GM19397 (cell line): Measurements from ENCODE around the gene GALK2.

Experiments used
- ATAC-seq: cut with Tn5 transposase; IDR thresholded peaks from one replicate; pipeline ENCODE4 v1.9.1; 2021; ENCODE audit warnings: mild to moderate bottlenecking, moderate library complexity; ENCODE audit not compliant: unreplicated experiment

The GALK2 gene

DNA sequence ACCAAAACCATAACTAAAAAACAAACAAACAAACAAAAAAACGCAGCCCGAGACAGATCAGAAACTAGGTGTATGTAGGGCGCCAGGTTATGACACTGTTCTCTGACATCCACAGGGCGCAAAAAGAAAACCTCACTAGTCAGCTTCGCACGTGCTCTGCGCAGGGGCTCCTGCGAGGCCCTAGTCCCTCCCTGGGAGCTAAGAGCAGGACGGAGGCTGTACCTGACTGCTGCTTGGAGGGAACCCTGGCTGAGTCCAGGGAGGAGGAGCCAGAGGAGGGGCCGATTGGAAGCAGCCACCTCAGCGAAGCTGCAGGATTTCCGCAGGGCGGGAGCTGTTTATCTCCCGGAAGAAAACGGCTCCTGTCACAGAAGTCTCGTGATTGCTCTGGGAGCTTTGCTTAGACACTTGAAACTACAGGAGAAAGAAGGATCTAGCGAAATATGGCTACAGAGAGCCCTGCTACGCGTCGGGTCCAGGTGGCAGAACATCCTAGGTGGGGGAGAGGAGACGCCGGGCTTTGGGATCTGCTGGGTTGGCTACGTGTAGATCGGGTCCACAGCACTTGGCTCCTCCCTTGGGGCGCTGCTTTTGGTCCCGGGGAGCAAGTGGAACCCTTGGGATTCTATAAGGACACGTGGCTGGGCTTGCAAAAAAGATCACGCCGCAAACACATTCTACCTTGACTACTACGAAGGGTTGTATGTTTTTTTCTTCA, at the start of gene GALK2:
TSS of gene GALK2 (plus strand) at position 368 of the 718 bp plus-strand sequence. CDS start at position 444, 76 bp downstream.
- peak; percentile 94 for ATAC-seq

GRCh38 chr15:49120832-49121231, 49.2 kb upstream of the GALK2 start:
- no peak for ATAC-seq

GRCh38 chr15:49121901-49122300, 48.1 kb upstream of the GALK2 start:
- ATAC-seq: no peak

DNA sequence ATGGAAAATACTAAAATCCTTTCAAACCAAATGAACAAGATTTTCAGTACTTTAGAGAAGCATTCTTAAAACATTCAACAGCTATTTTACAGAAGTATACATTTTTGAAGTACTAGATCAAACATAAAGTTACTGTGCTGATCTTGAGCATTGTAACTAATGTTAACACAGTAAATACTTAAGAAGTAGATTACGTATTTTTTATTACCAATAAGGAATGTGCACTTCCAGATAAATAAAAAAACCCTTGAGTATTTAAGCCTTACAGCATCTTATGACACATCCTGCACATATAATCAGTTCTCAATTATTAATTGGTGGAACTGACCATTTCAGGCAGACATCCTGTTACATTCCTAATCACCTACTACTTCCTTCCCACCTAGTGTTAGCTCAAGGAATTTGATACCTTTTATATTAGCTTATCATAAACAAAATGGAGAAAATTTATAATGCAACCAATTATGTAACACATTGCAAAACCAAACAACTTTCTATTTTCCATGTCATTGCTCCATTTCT, 47.4 kb upstream of the GALK2 start:
- ATAC-seq: no peak

DNA sequence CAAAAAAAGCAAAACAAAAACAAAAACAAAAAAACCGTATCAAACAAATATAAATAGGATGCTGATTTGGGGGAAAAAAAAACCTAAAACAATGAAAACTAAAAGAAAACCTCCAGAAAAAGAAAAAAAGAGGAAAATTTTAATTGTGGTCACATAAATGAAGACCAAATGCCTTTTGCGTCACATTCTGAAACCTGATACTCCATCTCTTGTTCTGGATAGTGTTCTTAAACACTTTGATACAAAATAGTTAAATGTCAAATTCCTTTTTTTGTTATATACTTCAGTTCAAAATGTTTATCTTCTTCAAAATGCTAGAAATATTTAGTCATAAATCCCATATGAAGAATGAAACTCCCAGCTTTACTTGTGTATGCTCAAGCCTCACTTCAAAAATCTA, 45.7 kb upstream of the GALK2 start:
- no peak for ATAC-seq

- ATAC-seq: no peak
Observed at GRCh38 chr15:49131403-49131802, 38.6 kb upstream of the GALK2 start.

GRCh38 chr15:49134683-49135341, 35.2 kb upstream of the GALK2 start:
- no peak for ATAC-seq

- no peak for ATAC-seq
Observed at GRCh38 chr15:49135342-49135857, 34.6 kb upstream of the GALK2 start.

DNA sequence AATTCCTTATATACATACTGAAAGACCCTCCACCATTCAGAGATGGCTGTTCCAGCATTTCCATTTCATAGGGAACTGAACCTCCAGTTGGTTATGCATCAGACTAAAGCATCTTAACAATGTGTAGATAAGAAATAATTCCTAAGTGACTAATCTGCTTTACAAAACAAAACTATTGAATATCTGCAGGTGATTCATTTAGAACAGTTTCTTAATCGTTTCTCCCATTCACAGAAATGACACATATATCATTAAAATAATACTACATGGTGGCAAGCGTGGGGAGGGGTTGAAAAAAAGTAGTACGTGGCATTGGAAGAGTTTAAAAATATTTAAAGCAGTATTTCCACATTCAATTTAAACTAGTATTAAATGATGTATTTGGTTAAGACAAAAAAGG, 34.1 kb upstream of the GALK2 start:
- no peak for ATAC-seq

DNA sequence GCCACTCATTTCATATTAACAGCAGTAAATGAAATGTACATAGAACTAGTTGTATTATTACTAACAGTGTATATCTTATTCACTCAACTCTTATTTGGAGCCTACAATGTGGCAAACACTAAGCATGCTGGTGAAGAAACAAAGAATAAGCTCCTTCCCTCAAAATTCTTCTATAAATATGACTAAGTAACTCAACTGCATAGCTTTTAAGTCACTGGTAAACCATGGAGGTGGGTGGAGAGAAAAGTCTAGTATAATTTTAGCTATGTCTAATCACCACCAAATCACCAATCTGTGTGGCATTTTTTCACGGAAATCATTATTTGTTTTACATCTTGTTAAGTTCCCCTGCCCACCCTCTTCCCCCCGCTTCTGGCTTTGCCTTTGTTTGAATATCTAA, 32.2 kb upstream of the GALK2 start:
- no peak for ATAC-seq

DNA sequence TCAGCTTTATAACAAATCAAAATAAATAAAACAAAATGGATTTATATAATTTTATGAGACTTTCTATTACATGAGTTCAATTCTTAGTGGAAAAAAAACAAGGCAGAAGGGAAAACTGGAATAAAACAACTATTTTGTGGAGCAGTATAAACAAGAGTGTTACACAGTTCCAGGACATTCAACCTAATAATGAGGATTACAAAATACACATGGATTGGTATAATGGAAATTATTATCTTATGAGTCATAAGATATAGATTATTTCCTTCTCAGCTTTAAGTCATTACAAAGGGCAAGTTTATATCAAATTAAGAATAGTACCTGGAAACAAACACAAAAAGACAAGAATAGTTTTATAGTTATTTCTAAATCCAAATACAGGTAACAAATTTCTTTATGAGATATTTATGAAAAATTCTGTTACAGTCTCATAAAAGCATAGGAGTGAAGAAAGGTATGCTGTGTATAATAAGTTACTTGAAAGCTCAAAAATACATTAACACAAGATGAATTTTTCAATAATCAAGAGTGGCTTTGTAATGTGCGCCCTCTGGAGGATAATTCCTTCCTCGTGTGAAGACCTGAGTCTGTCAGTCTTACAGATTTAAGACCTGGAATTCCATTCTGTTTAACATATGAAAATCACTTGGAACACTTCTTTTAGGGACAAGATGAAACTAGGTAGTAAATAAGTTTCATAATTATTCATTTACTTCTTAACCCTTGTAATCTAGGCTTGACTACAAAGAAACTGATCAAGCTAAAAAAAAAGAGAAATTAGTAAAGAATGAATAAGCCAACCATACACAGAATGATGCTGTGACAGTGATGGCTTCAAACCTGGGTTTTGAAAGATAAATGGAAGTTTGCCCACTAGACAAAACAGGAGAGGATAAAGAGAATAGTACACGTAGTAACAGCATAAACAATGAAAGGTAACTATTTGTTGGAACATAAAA, 24.1 kb upstream of the GALK2 start:
- ATAC-seq: no peak

DNA sequence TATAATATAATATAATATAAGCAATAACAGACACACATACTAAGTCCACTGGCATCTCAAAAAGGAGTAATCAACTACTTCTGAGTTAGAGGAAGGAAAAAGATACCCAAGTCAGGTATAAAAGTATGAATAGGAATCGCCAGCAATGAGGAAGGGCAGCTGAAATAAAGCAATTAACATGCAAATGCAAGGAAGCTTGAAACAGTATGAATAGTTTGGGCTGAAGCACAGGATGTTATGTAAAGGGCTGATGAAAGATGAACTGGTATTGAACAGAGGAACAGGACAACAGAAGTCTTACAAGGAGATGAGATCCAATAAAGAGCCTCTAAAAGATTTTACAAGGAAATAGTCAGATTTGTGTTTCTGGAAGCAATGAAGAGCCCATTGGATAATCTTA, 21.7 kb upstream of the GALK2 start:
- no peak for ATAC-seq

- no peak for ATAC-seq
Observed at GRCh38 chr15:49148727-49149126, 21.3 kb upstream of the GALK2 start.

DNA sequence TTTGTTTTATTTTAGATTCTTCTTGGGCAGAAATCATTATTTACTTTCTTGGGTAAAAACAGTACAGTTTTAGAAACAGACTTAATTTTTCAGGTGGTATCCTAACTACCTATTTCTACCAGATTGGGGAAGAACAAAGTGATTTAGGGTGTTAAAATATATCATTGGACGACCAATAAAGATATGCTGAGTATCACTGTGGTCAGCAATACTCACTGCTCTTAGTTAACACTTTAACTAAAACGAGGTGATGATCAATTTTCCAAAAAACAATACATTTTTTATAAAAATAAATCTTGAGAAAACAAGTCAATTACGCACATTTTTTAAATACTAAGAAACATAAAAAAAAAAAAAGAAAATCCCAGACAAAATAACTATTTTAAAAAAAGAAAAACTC, 18.2 kb upstream of the GALK2 start:
- no peak for ATAC-seq

GRCh38 chr15:49152552-49153312, 17.3 kb upstream of the GALK2 start:
- ATAC-seq: no peak

DNA sequence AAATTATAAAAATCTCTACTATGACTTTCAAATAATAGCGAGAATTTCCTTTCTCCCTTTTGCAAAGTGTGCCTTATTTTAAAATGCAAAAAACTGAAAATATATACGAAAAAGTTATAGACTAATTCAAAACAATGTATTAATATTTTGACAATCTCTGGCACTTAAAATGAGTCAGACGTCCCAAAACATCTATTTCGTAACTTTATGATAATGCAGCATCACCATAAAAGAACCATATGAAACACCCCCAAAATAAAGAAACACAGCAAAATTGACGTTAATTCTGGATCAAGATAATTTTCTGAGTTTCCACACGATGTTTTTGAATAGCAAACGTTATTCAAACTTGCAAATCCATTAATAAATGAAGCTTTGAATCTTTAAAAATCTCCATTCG, 15.7 kb upstream of the GALK2 start:
- ATAC-seq: no peak

DNA sequence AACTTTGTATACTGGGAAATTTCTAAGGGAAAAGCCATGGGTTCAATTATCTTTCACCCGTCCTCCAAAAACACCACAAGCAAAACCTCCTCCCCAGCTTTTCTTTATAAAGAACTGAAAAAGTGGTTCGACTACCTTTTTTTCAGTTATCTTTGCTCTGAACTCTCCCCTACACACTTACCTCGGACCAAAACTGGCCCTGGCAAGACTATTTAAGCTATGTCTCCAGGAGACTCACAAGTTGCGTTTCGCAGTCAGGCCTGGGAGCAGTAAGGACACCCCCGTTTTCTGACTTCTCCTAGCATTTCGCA, 15.3 kb upstream of the GALK2 start:
- peak; percentile 15 for ATAC-seq

DNA sequence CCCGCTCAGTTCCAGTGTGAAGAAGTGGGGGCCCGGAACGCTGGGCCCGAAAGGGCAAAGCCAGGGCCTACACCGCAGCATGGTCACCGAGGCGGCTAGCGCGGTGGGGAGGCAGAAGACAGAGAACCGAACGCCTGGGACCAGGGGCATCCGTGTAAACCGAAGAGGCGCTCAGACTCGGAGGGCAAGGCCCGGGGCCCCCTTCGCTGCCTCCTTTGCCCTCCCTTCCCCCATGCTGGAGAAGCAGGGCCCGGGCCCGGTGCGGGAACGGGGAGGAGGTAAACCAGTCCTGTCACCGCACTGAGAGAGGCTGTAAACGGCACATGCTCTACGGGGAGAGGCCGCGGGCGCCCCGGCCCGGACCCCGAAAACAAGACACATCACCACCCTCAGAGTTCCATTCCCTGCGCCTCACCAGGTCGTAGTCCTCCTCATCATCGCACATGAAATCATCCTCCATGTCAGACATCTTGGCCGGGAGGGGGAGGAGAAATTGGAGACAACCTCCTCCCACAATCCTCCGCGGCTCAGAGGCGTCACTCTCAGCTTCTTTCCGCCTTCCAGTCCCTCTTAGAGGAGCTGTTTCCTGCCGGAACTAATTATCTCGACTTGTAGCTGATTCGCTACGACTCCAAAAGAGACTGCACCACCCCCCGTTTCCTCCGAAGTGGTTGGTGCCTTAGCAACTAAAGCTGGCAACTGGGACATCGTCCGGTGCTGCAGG, 14.8 kb upstream of the GALK2 start, which contains the start of gene COPS2:
TSS of gene COPS2 (minus strand) at position 490 of the 724 bp plus-strand sequence. CDS start at position 469, 21 bp downstream.
- peak; percentile 90 for ATAC-seq

GRCh38 chr15:49155834-49156627, 14.0 kb upstream of the GALK2 start:
- no peak for ATAC-seq
